Sigmoid colon (tissue), 7 donors: ENCODE results near the gene HHATL. TPM values are rescaled to one million over a fixed set of nuclear protein-coding genes. Genes with fewer than 3 reads are reported as not detected.
A peak's percentile ranks its signal among the peaks of the same experiment; 100 is the strongest.

Source experiments
- DNase-seq: peaks from one replicate; pipeline ENCODE4 v3.0.0-alpha.2; 2019
- H3K27ac ChIP-seq, 4 donors: fragments of 200-600 bp; sonication (generic); one replicate each; pipeline ENCODE4 v1.5.1; 2016 to 2019; ENCODE audit warnings: mild to moderate bottlenecking in 1 of 4
- H3K27me3 ChIP-seq, 3 donors: fragments of 200-600 bp; sonication (generic); one replicate each; pipeline ENCODE4 v1.5.1; 2019; ENCODE audit warnings: mild to moderate bottlenecking in 1 of 3
- H3K36me3 ChIP-seq, 4 donors: fragments of 200-600 bp; sonication (generic); one replicate each; pipeline ENCODE4 v1.5.1; 2016 to 2019
- H3K4me1 ChIP-seq, 4 donors: fragments of 200-600 bp; sonication (generic); one replicate each; pipeline ENCODE4 v1.5.1; 2017 to 2019
- H3K4me3 ChIP-seq, 4 donors: fragments of 200-600 bp; sonication (generic); one replicate each; pipeline ENCODE4 v1.5.1; 2017 to 2019; ENCODE audit warnings: mild to moderate bottlenecking in 2 of 4, moderate library complexity in 1 of 4
- H3K9me3 ChIP-seq, 4 donors: fragments of 200-600 bp in 3 of 4; sonication (generic) in 3 of 4; one replicate each; pipeline versions ENCODE4 v1.5.1 to v1.6.1; 2013 to 2019
- CTCF ChIP-seq, 4 experiments: fragments of 450-650 bp in 3 of 4; fragments of 200-600 bp in 1 of 4; IDR thresholded peaks; one replicate each; pipeline ENCODE4 v1.5.1; 2016 to 2019; ENCODE audit warnings: antibody characterized with exemption in 4 of 4, mild to moderate bottlenecking in 3 of 4, moderate library complexity in 2 of 4
- EP300 ChIP-seq, 4 donors: sonication (generic); formaldehyde crosslinking; IDR thresholded peaks; one replicate each; pipeline ENCODE4 v1.6.1; 2017; ENCODE audit warnings: antibody characterized with exemption in 4 of 4
- POLR2A ChIP-seq, 2 donors: fragments of 450-650 bp; IDR thresholded peaks; one replicate each; pipeline ENCODE4 v1.6.1; 2016; ENCODE audit warnings: antibody characterized with exemption in 2 of 2, mild to moderate bottlenecking in 2 of 2, moderate library complexity in 2 of 2
- POLR2AphosphoS5 ChIP-seq, 4 donors: sonication (generic); formaldehyde crosslinking; IDR thresholded peaks; one replicate each; pipeline ENCODE4 v1.6.1; 2017; ENCODE audit warnings: antibody characterized with exemption in 4 of 4
- WGBS, 2 donors: extraction: QIAGEN DNeasy Blood & Tissue Kit; methylation state at CpG; one replicate each; pipeline ENCODE4 v1.1.7; 2013; 5-methylcytosine and 5-hydroxymethylcytosine counted together
- intact Hi-C: fragments of 100-400 bp; cut with DNase I; formaldehyde crosslinking; loops from one replicate; pipeline ENCODE4 v1.15.1; 2023
- polyA plus RNA-seq, 3 donors: library from polyadenylated mRNA; stranded (reverse); fragments of 200-250 nt; gene quantifications; one replicate each; pipeline ENCODE4 v1.2.3, GENCODE V29; 2013
- total RNA-seq, 4 donors: library from RNA; depleted of rRNA; stranded (reverse); fragments of >200 nt; gene quantifications; one replicate each; pipeline ENCODE4 v1.1.0, GENCODE V29; 2016
- donor health status: healthy with polysubstance abuse.
- donor health status: Bipolar disorder and iron deficiency.
- donor health status: healthy.

Gene HHATL
- total and polyA plus RNA-seq, 7 donors, result 0.31 to 1.4 TPM; not detected in 5

GRCh38 chr3:42734263-42734860 lies 31.8 kb upstream of the HHATL start:
- intact Hi-C loops, result no loop called here
- peak; percentile 52 for DNase-seq
- 70 to 81% methylated on average over 6 of the region's 6 CpGs for WGBS, 2 donors
- TF ChIP-seq EP300 (IDR thresholded peaks at IDR 0.05) (no peak), POLR2A (IDR thresholded peaks at IDR 0.05) (no peak), POLR2AphosphoS5 (IDR thresholded peaks at IDR 0.05) (no peak), CTCF (IDR thresholded peaks at IDR 0.05) (no peak)
- Histone ChIP-seq H3K4me1 (peaks cover 0 to 4% (median 0%) of the 10 kb centered on the region in 4 donors), H3K9me3 (no peaks in the 10 kb centered on the region), H3K36me3 (no peaks in the 10 kb centered on the region), H3K27ac (peak overlapping the region in 1 of 4 donors; percentile 26), H3K4me3 (no peak overlapping the region), H3K27me3 (no peaks in the 10 kb centered on the region)

DNA sequence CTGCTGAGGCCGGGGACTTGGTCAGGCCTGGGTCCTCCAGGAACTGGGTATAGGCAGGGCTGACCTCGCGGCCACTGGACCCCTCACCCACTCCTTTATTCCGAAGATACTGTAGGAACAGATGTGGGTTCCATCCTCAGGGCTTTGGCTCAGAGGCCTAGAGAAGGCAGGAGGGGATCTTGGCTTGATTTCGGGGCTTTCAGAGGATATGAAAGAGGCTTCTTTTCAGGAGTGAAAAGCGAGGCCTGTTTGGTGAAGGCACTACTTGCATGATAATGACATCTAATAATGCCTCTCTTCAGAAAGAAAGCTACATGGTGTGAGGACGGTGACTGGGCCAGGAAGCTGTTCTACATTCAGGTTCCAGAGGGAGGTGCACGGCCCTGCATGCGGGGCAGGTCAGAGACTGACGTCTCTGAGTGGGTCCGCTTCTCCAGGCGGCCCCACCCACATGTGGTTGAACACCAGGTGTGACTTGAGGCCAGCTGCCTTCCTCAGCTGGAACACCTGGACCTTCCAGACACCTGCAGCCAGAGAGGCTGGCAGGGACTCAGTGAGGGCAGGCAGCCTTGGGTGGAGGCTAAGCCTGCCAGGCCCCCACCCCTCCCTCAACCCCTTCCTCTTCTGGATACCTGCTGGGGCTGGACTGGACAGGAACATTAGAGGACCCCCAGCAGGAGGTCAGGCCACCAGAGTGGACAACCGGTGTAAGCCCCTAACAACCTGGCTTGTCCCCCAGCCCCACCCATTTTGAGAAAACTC lies 31.1 kb upstream of the HHATL start:
- TF ChIP-seq POLR2AphosphoS5 (IDR thresholded peaks at IDR 0.05), result no peak
- no peak for TF ChIP-seq CTCF (IDR thresholded peaks at IDR 0.05)
- no peak for TF ChIP-seq EP300 (IDR thresholded peaks at IDR 0.05)
- no peak for TF ChIP-seq POLR2A (IDR thresholded peaks at IDR 0.05)
- H3K27me3 ChIP-seq, result no peaks in the 10 kb centered on the region
- no peaks in the 10 kb centered on the region for H3K36me3 ChIP-seq
- peak; percentile 55 for DNase-seq
- no peaks in the 10 kb centered on the region for H3K9me3 ChIP-seq
- WGBS, 2 donors, result 62 to 81% methylated on average over 13 of the region's 13 CpGs
- intact Hi-C loops, result no loop called here
- peaks cover 0 to 4% (median 0%) of the 10 kb centered on the region in 4 donors for H3K4me1 ChIP-seq
- H3K27ac ChIP-seq, result peak overlapping the region in 2 of 4 donors; percentile 42 to 51
- H3K4me3 ChIP-seq, result no peak overlapping the region

DNA sequence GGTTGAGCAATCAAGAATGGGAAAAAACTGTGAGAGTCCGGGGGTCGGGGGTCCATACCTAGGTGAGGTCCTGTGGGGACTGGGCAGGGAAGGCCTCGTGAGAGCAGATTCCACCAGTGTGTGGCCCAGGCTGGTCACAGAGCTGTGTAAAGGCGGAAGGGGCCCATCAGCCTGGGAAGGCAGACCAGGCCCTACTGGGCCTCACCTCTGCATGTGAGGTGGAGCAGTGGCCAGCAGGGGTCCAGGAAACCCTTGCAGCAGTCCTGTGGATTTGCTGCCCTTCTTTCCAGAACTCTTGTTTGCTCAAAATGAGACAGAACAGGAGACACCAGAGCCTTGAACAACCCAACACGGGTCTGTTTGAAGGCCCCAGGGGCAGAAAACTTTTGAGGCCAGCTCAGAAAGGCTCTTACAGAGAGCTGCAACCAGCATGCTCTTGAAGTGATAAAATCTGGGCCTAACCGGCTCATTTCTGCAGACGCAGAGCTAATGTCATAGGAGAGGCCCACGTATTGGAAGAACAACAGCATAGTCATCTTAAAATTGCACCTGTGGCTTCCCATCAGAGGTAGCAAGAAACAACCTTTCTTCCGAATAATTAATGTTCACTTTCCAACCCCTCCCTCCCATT lies 30.3 kb upstream of the HHATL start:
- DNase-seq, result peak; percentile 44
- Histone ChIP-seq H3K4me1 (peaks cover 0 to 4% (median 1%) of the 10 kb centered on the region in 4 donors), H3K9me3 (no peaks in the 10 kb centered on the region), H3K36me3 (no peaks in the 10 kb centered on the region), H3K27me3 (no peaks in the 10 kb centered on the region), H3K27ac (peak overlapping the region in 2 of 4 donors; percentile 42 to 51), H3K4me3 (no peak overlapping the region)
- 85 to 92% methylated on average over 9 of the region's 9 CpGs for WGBS, 2 donors
- TF ChIP-seq EP300 (IDR thresholded peaks at IDR 0.05) (no peak), CTCF (IDR thresholded peaks at IDR 0.05) (no peak), POLR2AphosphoS5 (IDR thresholded peaks at IDR 0.05) (no peak), POLR2A (IDR thresholded peaks at IDR 0.05) (no peak)
- intact Hi-C loops, result no loop called here

DNA sequence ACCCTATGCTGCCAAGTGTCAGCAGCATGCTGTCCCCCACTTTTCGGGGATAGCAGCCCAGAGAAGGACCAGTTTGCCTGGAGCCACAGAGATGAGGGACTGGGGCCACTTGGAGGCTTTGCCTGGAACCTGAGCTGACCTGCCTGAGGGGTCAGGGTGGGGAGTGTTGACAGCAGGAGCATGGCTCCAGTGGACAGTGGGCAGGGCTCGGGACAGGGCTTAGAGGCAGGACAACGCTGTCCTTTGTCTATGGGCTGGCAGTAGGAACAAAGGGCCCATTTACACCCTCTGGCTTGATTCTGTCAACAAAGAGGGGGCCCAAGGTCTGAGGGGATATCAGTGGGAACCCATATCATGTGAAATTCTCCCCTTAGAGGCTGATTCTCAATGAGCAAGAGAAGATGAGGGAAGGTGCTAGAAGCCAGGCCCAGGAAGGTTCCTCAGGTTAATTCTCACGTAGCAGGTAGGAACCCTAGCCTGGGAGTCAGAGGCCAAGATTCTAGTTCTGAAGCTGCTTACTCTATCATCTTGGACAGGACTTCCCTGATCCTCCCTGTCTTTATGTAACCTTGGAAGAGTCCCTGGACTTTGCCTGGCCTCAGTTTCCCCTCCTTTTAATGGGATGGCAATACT lies 29.7 kb upstream of the HHATL start:
- peak overlapping the region in 3 of 4 donors; percentile 18 to 62 (median 42) for H3K27ac ChIP-seq
- H3K36me3 ChIP-seq, result no peaks in the 10 kb centered on the region
- no peak overlapping the region for H3K4me3 ChIP-seq
- 76 to 77% methylated on average over 4 of the region's 4 CpGs for WGBS, 2 donors
- intact Hi-C loops, result no loop called here
- peak; percentile 62 for DNase-seq
- H3K4me1 ChIP-seq, result peaks cover 0 to 6% (median 2%) of the 10 kb centered on the region in 4 donors
- TF ChIP-seq CTCF (IDR thresholded peaks at IDR 0.05) (no peak), POLR2AphosphoS5 (IDR thresholded peaks at IDR 0.05) (no peak), EP300 (IDR thresholded peaks at IDR 0.05) (no peak), POLR2A (IDR thresholded peaks at IDR 0.05) (no peak)
- H3K9me3 ChIP-seq, result no peaks in the 10 kb centered on the region
- no peaks in the 10 kb centered on the region for H3K27me3 ChIP-seq
